ENCODE measurements around the gene TUBA3D.
"Not testable (repeated sequence)": the region's sequence is repeated elsewhere in the genome, so short reads cannot be mapped to it uniquely, and the experiment has no call there.

TUBA3D gene

DNA sequence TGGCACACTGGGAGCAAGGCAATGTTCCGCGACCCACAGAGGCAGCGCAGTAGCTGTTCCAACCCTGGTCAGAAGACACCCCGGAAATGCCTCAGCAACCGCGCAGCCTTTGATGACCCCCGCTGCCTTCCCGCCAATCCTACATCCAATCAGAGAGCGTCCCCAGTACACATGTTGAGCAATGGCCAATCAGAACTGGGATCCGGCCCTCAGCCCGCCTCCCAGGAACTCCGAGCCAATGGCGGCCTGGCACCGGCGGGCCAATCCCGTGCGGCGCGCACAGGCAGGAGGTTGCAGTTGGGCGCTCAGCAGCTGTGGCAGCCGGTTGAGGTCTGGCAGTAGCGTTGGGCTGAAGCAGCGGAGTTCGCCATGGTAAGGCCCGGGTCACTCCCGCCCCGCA lies at the start of gene TUBA3D:
Gene TUBA3D, plus strand, starts transcription at position 289 of the 400 bp plus-strand sequence. Its CDS starts 81 bp downstream, at position 370.
- no peak for DNase-seq (ENCODE audit: low spot score)

DNA sequence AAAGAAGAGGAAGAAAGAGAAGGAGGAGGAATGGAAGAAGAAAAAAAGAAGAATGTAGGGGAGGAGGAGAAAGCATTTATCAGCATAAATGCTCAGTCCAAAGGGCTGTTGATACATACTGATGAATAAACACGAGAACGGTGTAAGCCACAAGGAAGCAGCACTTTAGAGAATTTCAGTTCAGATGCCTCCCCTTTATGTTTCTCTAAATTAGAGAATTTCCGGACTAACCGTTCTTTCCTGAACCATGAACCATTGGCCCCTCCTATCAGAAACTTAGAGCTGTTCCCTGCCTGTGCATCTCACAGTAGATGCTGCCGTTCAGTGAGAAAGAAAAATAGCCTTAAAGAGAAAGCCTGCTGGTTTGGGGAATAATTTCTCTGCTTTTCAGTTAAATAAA lies 49.2 kb upstream of the TUBA3D start:
- DNase-seq (ENCODE audit: low spot score): no peak

DNA sequence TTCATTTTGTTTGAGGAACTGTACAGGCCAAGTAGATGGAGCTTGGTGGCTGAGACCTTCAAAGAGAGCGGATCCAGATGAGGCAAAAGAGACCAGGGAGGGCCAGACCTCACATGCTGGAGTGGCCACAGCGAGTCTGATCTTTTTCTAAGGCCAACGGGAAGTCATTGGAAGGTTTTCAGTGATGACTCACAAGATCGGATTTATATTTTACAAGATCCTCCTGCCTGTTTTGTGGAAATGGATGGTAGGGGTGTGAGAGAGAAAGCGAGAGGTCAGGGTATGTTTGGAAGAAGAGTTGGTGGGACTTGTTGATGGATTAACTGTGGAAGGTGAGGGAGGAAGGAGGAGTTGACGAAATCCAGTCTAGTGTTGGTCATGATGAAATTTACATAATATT lies 44.6 kb upstream of the TUBA3D start:
- DNase-seq (ENCODE audit: low spot score): no peak

DNA sequence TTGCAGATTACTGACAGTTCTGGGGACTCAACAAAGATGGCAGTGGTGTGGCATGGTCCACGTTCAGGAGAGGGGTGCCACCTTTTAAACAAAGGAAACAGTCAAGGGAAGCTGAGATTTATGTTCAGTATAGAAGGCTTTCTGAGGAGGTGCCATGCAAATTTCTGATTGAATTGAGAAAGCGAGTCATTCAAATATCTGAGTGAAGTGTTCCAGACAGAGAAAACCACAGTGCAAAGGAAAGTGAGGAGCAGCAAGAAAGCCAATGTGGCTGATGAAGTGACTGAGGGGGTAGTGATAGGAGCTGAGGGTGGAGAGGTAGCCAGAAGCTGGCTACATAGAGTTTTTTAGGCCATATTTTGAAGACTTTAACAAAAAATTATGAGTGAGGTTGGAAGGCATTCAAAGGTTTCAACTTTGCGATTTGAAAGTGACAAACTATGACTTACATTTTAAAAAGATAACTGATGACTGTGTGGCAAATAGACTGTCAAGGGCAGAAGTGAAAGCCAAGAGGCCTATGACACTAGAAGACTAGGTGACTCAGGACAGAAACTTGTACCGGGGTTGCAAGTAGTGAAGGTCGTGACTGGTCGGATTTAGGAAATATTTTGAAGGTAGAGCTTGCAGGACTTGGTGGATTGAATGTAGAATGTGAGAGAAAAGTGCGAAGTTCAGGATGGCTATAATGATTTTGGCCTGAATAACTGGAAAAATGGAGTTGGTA lies 35.0 kb upstream of the TUBA3D start:
- not testable (repeated sequence) for DNase-seq (ENCODE audit: low spot score)

DNA sequence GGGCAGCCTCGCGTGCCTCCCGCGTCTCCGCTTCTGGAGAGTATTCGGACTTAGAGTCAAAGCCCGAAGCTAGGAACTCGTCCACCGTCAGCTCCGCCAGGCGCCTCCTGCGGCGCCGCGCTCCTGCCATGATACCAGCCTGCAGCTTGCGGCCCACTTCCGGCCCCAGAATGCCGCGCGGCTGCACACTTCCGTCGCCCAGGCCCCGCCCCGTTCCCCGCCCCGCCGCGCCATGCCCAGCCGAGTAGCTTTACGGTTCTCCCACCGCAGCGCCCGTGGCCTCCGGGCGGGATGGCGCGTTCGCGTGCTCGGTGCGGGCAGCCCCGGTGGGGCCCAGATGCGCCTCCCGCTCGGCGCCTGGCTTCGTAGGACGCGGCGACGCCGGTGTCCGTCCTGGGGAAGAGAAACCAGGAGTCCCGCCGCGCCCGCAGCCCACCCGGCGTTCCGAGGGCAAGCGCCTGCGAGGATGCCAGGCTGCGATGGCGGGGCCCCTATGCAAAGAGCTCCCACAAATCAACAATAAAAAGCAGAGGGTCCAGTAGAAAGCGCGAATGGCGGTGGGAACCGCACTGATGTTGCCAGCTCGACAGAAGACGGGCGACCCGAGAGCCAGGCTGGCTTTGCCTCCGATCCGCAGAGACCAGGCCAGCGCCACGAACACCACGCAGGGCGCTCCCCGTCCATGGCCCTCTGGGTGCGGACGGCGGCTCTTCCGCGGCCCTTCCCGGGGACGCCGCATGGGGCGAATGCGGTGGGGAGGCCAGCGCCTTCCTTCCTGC lies 31.0 kb upstream of the TUBA3D start:
- not testable (repeated sequence) for DNase-seq (ENCODE audit: low spot score)

DNA sequence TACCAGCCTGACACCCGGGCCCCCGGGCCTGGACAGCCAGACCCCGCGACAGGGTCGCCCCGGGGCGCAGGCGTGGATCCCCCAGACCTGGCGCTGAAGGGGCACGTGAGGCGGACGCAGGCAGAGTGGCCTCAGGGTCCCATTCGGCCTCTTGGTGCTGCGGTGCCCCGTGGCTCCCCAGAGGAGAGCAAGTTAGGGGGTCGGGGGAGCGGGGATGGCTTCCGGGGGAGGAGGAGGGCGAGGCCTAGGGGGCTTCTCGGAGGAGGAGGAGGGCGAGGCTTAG lies 30.5 kb upstream of the TUBA3D start:
- DNase-seq (ENCODE audit: low spot score): not testable (repeated sequence)

DNA sequence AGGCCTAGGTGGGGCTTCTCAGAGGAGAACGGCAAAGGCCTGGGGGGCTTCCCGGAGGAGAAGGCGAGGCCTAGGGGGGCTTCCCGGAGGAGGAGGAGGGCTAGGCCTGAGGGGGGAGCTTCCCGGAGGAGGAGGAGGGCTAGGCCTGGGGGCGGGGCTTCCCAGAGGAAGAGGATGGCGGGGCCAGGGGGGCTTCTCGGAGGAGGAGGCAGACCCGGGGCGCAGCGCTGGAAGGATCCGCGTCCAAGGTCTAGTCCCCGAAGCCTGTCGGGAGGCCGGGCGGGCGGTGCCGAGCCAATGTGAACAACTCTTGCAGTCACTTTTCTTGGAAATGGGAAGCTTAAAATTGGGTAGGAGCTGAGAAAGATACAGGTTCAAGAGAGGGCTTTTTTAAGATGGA lies 30.0 kb upstream of the TUBA3D start:
- DNase-seq (ENCODE audit: low spot score): no peak

DNA sequence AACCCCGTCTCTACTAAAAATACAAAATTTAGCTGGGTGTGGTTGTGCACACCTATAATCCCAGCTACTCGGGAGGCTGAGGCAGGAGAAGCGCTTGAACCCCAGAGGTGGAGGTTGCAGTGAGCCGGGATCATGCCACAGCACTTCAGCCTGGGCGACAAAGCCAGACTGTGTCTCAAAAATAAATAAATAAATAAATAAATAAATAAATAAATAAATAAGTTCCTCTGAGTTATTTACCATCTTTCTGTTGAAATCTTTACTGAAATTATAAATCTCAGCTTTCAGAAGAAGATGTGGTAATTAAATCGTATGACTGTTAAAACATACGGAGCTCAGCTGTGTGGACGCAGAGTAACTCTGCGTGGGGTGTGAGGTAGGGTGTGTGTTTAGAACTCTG lies 27.9 kb upstream of the TUBA3D start:
- DNase-seq (ENCODE audit: low spot score): not testable (repeated sequence)

DNA sequence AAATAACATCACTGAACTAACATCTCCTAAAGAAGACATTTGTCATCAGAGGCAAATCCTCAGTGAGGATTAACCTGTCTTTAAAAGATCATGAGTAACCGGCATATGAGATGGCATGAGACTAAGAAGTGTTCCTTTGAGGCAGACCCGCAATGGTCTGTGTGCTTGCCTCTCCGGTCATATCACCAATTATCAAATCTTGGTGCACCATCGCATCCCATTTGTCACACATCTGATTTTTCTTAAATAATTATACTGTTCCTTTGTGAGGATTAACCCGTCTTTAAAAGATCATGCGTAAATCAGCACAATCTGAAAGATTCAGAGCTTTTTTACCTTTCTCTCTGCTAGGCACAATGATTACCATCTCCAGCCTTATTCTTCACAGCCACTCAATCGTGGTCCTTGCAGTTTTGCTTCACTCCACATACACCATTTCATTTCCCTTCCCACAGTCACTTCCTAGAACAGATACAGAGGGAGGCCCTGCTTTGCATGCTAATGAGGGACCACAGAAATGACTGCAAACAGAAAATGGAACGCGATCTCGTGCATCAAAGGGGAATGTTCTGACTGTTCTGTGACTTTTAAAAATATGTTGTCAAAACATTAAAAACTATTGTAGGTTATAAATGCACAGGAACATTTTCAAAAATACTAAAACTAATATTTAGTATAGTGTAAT lies 24.5 kb upstream of the TUBA3D start:
- DNase-seq (ENCODE audit: low spot score): not testable (repeated sequence)

DNA sequence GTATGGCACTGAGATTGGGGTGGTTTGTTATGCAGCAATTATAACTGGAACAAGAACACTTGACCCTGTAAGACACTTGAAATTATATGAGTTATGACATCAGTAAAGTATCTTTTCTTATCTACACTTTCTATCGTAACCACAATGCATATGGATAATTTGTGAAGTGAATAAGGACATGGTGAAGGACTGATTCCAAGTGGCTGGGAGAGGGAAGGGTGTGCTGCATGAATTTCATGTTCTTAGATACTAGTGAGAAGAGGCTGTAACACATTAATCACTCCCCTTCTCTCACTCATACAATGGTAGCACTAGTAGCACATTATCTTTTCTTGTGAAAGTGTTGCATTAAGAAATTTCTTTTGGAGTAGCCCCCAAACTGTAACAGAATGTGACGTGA lies 21.0 kb upstream of the TUBA3D start:
- DNase-seq (ENCODE audit: low spot score): not testable (repeated sequence)

DNA sequence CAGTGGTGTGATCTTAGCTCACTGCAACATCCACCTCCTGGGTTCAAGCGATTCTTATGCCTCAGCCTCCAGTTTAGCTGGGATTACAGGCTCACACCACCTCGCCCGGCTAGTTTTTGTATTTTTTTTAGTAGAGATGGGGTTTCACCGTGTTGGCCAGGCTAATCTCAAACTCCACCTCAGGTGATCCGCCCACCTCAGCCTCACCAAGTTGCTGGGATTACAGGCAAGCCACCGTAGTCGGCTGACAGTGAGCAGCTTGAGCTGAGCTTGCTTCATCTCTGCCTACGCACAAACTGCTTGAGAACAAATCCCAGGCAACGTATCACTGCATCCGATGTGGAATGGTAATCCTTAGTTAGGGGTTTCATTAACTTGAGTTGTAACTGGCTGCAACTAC lies 8.2 kb upstream of the TUBA3D start:
- DNase-seq (ENCODE audit: low spot score): not testable (repeated sequence)

DNA sequence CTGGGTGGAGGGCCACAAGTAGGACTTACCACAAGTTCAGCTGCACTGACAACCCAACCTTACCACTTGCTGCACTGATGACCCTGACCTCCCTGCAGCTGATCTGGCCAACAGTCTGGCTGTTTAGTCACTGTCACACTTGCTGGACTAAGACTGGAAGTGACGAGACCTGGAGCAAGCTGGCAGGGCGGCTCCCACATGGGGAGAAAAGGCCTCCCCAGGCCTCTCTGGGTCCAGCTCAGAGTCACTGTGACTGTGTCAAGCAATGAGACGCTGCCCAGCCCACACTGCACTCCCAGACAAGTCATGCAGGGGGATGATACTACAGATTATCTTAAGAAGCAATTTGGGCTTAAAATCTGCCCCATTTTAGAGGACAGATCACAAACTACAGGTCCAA lies 5.0 kb upstream of the TUBA3D start:
- not testable (repeated sequence) for DNase-seq (ENCODE audit: low spot score)

DNA sequence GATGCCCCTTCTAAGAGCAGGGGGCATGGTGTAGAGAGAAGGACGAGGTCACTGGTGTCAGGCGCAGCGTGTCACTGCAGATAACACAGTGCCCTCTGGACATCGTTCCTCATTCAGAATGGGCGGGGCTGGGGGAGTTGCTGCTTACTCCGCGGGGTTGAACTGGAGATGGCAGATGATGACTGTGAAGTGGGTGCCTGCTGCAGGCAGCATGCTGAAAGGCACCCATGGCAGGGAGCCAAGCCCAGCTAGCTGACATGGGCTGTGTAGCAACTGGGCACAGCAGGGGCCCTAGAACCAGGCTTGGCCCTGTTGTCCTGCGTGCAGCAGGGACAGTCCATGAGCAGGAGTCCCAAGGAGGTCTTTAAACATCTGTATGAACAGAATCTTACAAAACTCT lies 4.3 kb upstream of the TUBA3D start:
- not testable (repeated sequence) for DNase-seq (ENCODE audit: low spot score)

DNA sequence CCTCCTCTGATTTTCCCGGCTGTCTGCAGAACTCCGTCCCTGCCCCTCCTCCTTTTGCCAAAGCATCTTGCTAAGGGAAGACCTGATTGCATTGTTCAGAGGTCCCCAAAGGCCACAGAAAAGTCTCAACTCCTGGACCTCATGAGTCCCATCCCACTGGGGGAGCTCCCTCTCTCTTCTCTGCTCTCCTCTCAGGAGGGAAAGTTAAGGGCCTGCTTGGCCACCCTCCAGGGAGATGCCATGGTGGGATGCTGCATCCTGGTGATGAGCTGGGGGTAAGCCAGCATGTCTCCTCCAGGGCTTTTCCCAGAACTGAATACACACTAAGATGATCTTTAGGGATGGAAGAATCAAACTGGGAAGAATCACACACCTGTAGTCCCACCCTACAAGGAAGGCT lies 2.7 kb upstream of the TUBA3D start:
- not testable (repeated sequence) for DNase-seq (ENCODE audit: low spot score)

DNA sequence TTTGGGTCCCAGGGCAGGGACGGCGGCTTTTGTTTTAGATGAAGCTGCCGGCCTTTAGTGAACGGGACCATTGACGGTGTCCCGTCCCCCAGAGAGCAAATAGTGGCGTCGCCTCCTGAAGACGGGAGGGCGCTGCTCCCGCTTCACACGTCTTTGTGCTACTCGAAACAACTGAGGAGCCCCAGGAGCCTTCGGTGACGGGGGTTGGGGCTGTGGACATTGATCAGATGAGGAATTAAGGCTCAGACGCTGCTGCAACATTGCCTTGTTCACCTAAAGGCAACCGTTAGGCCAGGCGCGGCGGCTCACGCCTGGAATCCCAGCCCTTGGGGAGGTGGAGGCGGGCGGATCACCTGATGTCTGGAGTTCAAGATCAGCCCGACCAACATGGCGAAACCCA lies 444 bp downstream of the TUBA3D start:
- DNase-seq (ENCODE audit: low spot score): not testable (repeated sequence)

DNA sequence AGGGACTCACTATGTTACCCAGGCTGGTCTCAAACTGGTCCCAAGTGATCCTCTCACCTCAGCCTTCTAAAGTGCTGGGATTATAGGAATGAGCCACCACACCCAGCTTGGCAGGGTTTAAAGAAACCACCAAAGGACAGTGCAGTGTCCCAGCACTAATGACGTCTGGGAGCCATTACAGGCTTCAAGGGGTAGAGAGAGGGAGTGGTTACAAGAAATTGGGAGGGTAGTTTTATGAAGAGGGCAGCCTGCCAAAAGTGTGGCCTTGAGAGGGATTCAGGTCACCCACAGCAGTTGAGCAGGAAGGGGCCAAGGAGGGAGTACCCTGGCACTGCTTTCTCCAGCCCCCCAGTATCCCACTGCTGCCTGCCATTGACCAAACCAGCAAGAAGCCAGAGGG lies 1.3 kb downstream of the TUBA3D start:
- DNase-seq (ENCODE audit: low spot score): not testable (repeated sequence)

DNA sequence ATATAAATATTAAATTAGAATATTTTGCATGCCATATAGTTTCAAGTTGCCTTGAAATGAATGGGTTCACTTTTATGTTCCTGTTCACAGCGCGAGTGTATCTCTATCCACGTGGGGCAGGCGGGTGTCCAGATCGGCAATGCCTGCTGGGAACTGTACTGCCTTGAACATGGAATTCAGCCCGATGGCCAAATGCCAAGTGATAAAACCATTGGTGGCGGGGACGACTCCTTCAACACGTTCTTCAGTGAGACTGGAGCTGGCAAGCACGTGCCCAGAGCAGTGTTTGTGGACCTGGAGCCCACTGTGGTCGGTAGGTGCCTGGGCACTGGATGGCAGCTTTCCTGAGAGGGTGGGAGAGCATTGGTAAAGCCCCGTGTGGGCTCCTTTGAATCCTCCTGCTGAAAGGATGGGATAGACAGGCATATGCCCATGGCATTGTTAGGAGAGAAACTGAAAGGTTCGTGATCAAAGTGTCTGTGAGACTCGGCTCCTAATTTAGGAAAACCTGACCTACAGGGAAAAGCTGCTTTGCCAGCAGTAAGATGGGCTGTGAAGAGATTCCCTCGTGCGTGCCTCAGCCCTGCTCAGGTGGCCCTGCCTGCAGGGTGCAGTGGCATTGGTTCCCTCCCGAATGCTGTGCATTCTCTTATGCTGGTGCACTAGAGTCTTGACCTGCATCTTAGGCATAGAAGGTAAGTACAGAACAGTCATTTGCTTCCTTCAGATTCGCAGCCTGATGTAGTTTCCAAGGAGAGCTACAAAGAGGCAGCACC lies 2.3 kb downstream of the TUBA3D start:
- DNase-seq (ENCODE audit: low spot score): not testable (repeated sequence)

DNA sequence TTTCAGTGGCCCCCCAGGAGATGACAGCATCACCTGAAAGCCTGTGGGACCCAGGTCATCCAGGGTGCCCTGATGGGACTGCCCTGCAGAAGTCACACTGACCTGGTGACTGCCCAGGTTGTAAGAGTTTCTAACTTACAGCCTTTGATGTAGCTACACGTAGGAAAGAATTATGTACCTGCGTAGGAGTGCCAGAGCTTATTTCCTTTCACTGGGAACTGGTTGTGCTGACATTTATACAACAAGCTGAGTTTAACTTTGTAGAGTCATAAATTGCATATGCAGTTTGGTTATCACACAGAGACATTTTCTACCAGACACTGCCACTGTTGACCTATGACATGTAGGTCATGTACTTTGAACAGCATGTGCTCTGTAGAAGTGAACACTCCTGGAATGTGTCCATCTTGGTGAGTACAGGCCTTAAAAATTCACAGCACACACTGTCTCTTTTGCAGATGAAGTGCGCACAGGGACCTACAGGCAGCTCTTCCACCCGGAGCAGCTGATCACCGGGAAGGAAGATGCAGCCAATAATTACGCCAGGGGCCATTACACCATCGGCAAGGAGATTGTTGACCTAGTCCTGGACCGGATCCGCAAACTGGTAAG lies 3.0 kb downstream of the TUBA3D start:
- DNase-seq (ENCODE audit: low spot score): not testable (repeated sequence)

DNA sequence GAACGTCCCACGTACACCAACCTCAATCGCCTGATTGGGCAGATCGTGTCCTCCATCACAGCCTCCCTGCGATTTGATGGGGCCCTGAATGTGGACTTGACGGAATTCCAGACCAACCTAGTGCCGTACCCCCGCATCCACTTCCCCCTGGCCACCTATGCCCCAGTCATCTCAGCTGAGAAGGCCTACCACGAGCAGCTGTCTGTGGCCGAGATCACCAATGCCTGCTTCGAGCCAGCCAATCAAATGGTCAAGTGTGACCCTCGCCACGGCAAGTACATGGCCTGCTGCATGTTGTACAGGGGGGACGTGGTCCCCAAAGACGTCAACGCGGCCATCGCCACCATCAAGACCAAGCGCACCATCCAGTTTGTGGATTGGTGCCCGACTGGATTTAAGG lies 4.4 kb downstream of the TUBA3D start:
- DNase-seq (ENCODE audit: low spot score): not testable (repeated sequence)

DNA sequence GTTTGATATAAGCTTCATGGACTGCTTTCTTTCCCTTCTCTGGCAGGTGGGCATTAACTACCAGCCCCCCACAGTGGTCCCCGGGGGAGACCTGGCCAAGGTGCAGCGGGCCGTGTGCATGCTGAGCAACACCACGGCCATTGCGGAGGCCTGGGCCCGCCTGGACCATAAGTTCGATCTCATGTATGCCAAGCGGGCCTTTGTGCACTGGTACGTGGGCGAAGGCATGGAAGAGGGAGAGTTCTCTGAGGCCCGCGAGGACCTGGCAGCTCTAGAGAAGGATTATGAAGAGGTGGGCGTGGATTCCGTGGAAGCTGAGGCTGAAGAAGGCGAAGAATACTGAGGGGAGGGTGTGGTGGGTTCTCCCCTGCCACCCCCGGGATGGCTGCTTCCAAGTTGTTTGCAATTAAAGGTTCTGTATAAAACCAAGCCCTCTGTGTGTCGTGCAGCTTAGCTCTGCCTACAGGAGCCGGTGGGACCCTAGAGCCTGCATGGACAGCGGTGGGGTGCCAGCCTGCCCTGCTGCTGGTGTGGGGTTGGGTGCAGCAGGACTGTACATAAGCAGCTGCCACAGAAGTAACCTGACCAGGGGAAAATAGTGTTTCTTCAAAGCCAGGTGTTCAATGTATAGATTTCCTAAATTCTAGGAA lies 6.7 kb downstream of the TUBA3D start:
- DNase-seq (ENCODE audit: low spot score): not testable (repeated sequence)

All from ecto neural progenitor cell (in vitro differentiated cells).